Measurements from ENCODE around the gene SFMBT1. TPM values are rescaled to one million over a fixed set of nuclear protein-coding genes. Genes with fewer than 3 reads are reported as not detected.

The SFMBT1 gene
- total and polyA plus RNA-seq, 9 of the 15 experiments (the other 6 are each of a cell fraction or from before 2014, with no cell fraction given) = 0.76 to 6.6 (median 3.6) TPM

DNA sequence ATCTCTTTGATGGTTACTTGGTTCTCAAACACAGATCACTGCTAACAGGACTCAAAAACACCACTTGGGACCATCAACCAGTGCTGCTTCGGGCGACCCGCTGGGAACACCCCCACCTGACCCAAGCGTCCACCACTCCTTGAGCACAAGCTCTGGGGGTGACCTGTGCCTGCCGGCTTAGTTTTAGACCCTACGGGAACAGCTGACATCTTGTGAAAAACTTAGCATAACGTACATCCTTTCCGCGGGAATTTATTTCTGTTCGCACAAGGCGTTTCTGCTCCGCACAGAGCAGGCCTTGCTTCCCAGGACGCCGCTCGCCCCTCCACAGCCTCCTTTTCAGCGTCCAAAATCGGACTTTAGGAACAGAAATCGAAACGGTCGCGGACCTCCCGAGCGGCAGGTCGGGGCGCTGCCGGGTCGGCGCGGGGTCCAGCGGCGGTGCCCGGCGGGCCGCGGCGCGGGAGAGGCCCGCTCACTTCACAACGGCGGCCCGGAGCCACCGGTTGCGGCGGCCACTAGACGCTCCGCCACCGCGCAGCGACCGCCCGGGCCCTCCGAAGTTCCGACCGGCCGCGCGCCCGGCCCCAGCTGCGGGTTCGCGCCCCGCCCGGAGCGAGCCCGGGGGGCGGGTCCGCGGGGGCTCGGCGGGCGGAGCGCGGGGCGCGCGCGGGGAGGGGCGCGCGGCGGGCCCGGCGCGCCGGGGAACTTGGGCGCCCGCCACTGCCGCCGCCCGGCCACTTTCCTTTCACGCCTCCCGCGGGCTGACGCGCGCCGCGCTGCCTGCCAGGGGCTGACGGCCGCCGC lies 959 bp downstream of the SFMBT1 start (continued):
- TF ChIP-seq RBBP5 (IDR thresholded peaks at IDR 0.05; ENCODE audit: borderline replicate concordance, insufficient read depth, low read length, poor library complexity, severe bottlenecking) = peak; percentile 77
- TF ChIP-seq, protein P1, sequence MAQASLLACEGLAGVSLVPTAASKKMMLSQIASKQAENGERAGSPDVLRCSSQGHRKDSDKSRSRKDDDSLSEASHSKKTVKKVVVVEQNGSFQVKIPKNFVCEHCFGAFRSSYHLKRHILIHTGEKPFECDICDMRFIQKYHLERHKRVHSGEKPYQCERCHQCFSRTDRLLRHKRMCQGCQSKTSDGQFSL (CRISPR knock-in tag; IDR thresholded peaks at IDR 0.05) = no peak
- TF ChIP-seq, protein P1 (tag; IDR thresholded peaks at IDR 0.05) = 0 out of 4 replicates have a peak, but pooled peaks of 1 of the 2 experiments have one; percentile 25
- TF ChIP-seq CREM (IDR thresholded peaks at IDR 0.05; ENCODE audit: low read depth) = no peak
- TF ChIP-seq TEAD1 (CRISPR knock-in tag; IDR thresholded peaks at IDR 0.05) = 0 out of 4 replicates have a peak, but pooled peaks of 1 of the 2 experiments have one; percentile 44
- TF ChIP-seq, protein P2, sequence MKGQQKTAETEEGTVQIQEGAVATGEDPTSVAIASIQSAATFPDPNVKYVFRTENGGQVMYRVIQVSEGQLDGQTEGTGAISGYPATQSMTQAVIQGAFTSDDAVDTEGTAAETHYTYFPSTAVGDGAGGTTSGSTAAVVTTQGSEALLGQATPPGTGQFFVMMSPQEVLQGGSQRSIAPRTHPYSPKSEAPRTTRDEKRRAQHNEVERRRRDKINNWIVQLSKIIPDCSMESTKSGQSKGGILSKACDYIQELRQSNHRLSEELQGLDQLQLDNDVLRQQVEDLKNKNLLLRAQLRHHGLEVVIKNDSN (CRISPR knock-in tag; IDR thresholded peaks at IDR 0.05) = 0 out of 2 replicates have a peak, but pooled peaks have one; percentile 29
- TF ChIP-seq ZFP30 (CRISPR knock-in tag; IDR thresholded peaks at IDR 0.05; ENCODE audit: borderline replicate concordance) = no peak
- TF ChIP-seq NONO (IDR thresholded peaks at IDR 0.05; ENCODE audit: low read depth in 2 of 2, low read length in 1 of 2) = peak in 1 of 2 experiments; percentile 25; a peak in 1 of 4 replicates
- TF ChIP-seq CTBP1 (IDR thresholded peaks at IDR 0.05; ENCODE audit: borderline replicate concordance) = peak; percentile 66; the same call in 1 of the 2 replicates
- TF ChIP-seq, protein P3, sequence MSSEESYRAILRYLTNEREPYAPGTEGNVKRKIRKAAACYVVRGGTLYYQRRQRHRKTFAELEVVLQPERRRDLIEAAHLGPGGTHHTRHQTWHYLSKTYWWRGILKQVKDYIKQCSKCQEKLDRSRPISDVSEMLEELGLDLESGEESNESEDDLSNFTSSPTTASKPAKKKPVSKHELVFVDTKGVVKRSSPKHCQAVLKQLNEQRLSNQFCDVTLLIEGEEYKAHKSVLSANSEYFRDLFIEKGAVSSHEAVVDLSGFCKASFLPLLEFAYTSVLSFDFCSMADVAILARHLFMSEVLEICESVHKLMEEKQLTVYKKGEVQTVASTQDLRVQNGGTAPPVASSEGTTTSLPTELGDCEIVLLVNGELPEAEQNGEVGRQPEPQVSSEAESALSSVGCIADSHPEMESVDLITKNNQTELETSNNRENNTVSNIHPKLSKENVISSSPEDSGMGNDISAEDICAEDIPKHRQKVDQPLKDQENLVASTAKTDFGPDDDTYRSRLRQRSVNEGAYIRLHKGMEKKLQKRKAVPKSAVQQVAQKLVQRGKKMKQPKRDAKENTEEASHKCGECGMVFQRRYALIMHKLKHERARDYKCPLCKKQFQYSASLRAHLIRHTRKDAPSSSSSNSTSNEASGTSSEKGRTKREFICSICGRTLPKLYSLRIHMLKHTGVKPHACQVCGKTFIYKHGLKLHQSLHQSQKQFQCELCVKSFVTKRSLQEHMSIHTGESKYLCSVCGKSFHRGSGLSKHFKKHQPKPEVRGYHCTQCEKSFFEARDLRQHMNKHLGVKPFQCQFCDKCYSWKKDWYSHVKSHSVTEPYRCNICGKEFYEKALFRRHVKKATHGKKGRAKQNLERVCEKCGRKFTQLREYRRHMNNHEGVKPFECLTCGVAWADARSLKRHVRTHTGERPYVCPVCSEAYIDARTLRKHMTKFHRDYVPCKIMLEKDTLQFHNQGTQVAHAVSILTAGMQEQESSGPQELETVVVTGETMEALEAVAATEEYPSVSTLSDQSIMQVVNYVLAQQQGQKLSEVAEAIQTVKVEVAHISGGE (CRISPR knock-in tag; IDR thresholded peaks at IDR 0.05) = peak in 1 of 3 experiments; percentile 52; a peak in 1 of 6 replicates
- TF ChIP-seq ZNF12 (CRISPR knock-in tag; IDR thresholded peaks at IDR 0.05) = 0 out of 2 replicates have a peak, but pooled peaks have one; percentile 35
- TF ChIP-seq TCFL5 (CRISPR knock-in tag; conservative IDR thresholded peaks at IDR 0.05) = no peak
- TF ChIP-seq, protein P4, sequence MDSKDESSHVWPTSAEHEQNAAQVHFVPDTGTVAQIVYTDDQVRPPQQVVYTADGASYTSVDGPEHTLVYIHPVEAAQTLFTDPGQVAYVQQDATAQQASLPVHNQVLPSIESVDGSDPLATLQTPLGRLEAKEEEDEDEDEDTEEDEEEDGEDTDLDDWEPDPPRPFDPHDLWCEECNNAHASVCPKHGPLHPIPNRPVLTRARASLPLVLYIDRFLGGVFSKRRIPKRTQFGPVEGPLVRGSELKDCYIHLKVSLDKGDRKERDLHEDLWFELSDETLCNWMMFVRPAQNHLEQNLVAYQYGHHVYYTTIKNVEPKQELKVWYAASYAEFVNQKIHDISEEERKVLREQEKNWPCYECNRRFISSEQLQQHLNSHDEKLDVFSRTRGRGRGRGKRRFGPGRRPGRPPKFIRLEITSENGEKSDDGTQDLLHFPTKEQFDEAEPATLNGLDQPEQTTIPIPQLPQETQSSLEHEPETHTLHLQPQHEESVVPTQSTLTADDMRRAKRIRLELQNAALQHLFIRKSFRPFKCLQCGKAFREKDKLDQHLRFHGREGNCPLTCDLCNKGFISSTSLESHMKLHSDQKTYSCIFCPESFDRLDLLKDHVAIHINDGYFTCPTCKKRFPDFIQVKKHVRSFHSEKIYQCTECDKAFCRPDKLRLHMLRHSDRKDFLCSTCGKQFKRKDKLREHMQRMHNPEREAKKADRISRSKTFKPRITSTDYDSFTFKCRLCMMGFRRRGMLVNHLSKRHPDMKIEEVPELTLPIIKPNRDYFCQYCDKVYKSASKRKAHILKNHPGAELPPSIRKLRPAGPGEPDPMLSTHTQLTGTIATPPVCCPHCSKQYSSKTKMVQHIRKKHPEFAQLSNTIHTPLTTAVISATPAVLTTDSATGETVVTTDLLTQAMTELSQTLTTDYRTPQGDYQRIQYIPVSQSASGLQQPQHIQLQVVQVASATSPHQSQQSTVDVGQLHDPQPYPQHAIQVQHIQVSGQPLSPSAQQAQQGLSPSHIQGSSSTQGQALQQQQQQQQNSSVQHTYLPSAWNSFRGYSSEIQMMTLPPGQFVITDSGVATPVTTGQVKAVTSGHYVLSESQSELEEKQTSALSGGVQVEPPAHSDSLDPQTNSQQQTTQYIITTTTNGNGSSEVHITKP (IDR thresholded peaks at IDR 0.05; ENCODE audit: partially characterized antibody) = peak; percentile 90
- peak; percentile 17; the same call in 1 of the 2 replicates for TF ChIP-seq L3MBTL2 (IDR thresholded peaks at IDR 0.05)
- TF ChIP-seq FOXP1 (CRISPR knock-in tag; IDR thresholded peaks at IDR 0.05) = 0 out of 2 replicates have a peak, but pooled peaks have one; percentile 43

Data from K562 (cell line).